GM23338 (cell line): ENCODE results near the gene CCSER2. TPM values are rescaled to one million over a fixed set of nuclear protein-coding genes. Genes with fewer than 3 reads are reported as not detected.

ENCODE experiments used
- ATAC-seq: fragments of 200-7000 bp; cut with Tn5 transposase; 3 replicates; pipeline ENCODE4 v1.9.1; 2020
- DNase-seq: peaks from one replicate; pipeline ENCODE4 v3.0.0-alpha.2; 2015; ENCODE audit warnings: low spot score
- H2AFZ ChIP-seq: fragments of 200-600 bp; sonication (generic); 2 replicates; pipeline ENCODE4 v1.8.0; 2016; ENCODE audit warnings: antibody characterized with exemption, mild to moderate bottlenecking, moderate library complexity
- H3F3A ChIP-seq: fragments of 200-600 bp; sonication (generic); replicated peaks from 2 replicates; pipeline ENCODE4 v1.8.0; 2017; ENCODE audit warnings: antibody characterized with exemption, mixed run types, low read depth
- H3K27ac ChIP-seq: fragments of 200-600 bp; sonication (generic); 2 replicates; pipeline ENCODE4 v1.6.1; 2016; ENCODE audit warnings: low read depth
- H3K27me3 ChIP-seq: fragments of 200-600 bp; sonication (generic); 2 replicates; pipeline ENCODE4 v1.8.0; 2016; ENCODE audit warnings: mild to moderate bottlenecking, mixed run types, moderate library complexity; ENCODE audit not compliant: insufficient read depth
- H3K36me3 ChIP-seq: fragments of 200-600 bp; sonication (generic); 2 replicates; pipeline ENCODE4 v1.8.0; 2016; ENCODE audit warnings: mild to moderate bottlenecking; ENCODE audit not compliant: insufficient read depth
- H3K4me1 ChIP-seq: fragments of 200-600 bp; sonication (generic); 2 replicates; pipeline ENCODE4 v1.8.0; 2016; ENCODE audit warnings: mild to moderate bottlenecking, moderate library complexity; ENCODE audit not compliant: insufficient read depth
- H3K4me2 ChIP-seq: fragments of 200-600 bp; sonication (generic); 2 replicates; pipeline ENCODE4 v1.7.1; 2017; ENCODE audit warnings: mixed run types
- H3K4me3 ChIP-seq: fragments of 200-600 bp; sonication (generic); 2 replicates; pipeline ENCODE4 v1.6.1; 2016; ENCODE audit warnings: mixed run types
- H3K79me2 ChIP-seq: fragments of 200-600 bp; sonication (generic); replicated peaks from 2 replicates; pipeline ENCODE4 v1.8.0; 2017; ENCODE audit warnings: mild to moderate bottlenecking; ENCODE audit not compliant: insufficient read depth
- H3K9me2 ChIP-seq: fragments of 200-600 bp; sonication (generic); 2 replicates; pipeline ENCODE4 v1.8.0; 2017; ENCODE audit not compliant: insufficient read depth
- H4K20me1 ChIP-seq: fragments of 200-600 bp; sonication (generic); replicated peaks from 2 replicates; pipeline ENCODE4 v1.8.0; 2017; ENCODE audit warnings: mild to moderate bottlenecking; ENCODE audit not compliant: insufficient read depth
- H3K27ac Mint-ChIP-seq: 2 replicates; pipeline ENCODE4 v1.8.0; 2020; ENCODE audit warnings: inconsistent platforms, mild to moderate bottlenecking, moderate library complexity, mixed read lengths
- H3K27me3 Mint-ChIP-seq: 3 replicates; pipeline ENCODE4 v1.8.0; 2022; ENCODE audit warnings: low read depth, mild to moderate bottlenecking, moderate library complexity, mixed read lengths, inconsistent platforms; ENCODE audit not compliant: insufficient read depth, poor library complexity
- H3K36me3 Mint-ChIP-seq: 3 replicates; pipeline ENCODE4 v1.8.0; 2021; ENCODE audit warnings: low read depth, mild to moderate bottlenecking, inconsistent platforms, moderate library complexity, mixed read lengths
- H3K4me1 Mint-ChIP-seq: 3 replicates; pipeline ENCODE4 v1.8.0; 2020; ENCODE audit warnings: mild to moderate bottlenecking, inconsistent platforms, mixed read lengths
- H3K4me3 Mint-ChIP-seq: 3 replicates; pipeline ENCODE4 v1.8.0; 2021; ENCODE audit warnings: moderate library complexity, mild to moderate bottlenecking, inconsistent platforms, mixed read lengths
- H3K9me3 Mint-ChIP-seq: 3 replicates; pipeline ENCODE4 v1.8.0; 2020; ENCODE audit warnings: moderate library complexity, mild to moderate bottlenecking, inconsistent platforms, mixed read lengths
- CREB1 ChIP-seq: fragments of 250-450 bp; sonication (Bioruptor Pico); IDR thresholded peaks from 2 replicates; pipeline ENCODE4 v1.5.0; 2020; ENCODE audit warnings: low read depth, mild to moderate bottlenecking, moderate library complexity
- ETS1 ChIP-seq: IDR thresholded peaks from 2 replicates; pipeline ENCODE4 v1.6.1; 2016; ENCODE audit warnings: antibody characterized with exemption
- EZH2 ChIP-seq: fragments of 200-600 bp; sonication (generic); IDR thresholded peaks from one replicate; pipeline ENCODE4 v1.8.0; 2017; ENCODE audit warnings: antibody characterized with exemption, mild to moderate bottlenecking, low read depth; ENCODE audit not compliant: unreplicated experiment
- EZH2phosphoT487 ChIP-seq: fragments of 200-600 bp; sonication (generic); IDR thresholded peaks from one replicate; pipeline ENCODE4 v1.8.1; 2018; ENCODE audit warnings: antibody characterized with exemption; ENCODE audit not compliant: unreplicated experiment
- JUNB ChIP-seq: IDR thresholded peaks from one replicate; pipeline ENCODE4 v1.6.1; 2016; ENCODE audit warnings: antibody characterized with exemption; ENCODE audit not compliant: unreplicated experiment
- NANOG ChIP-seq: IDR thresholded peaks from 2 replicates; pipeline ENCODE4 v1.6.1; 2016; ENCODE audit warnings: antibody characterized with exemption, borderline replicate concordance
- POLR2AphosphoS5 ChIP-seq: IDR thresholded peaks from 2 replicates; pipeline ENCODE4 v1.6.1; 2016; ENCODE audit warnings: antibody characterized with exemption, low read depth
- REST ChIP-seq: IDR thresholded peaks from one replicate; pipeline ENCODE4 v1.6.1; 2018; ENCODE audit warnings: antibody characterized with exemption; ENCODE audit not compliant: unreplicated experiment
- STAT1 ChIP-seq: IDR thresholded peaks from one replicate; pipeline ENCODE4 v1.6.1; 2016; ENCODE audit warnings: antibody characterized with exemption; ENCODE audit not compliant: unreplicated experiment
- ZNF114 ChIP-seq: fragments of 250-450 bp; sonication (Bioruptor Pico); IDR thresholded peaks from 2 replicates; pipeline ENCODE4 v1.5.0; 2020; ENCODE audit warnings: mild to moderate bottlenecking, moderate library complexity
- ZNF331 ChIP-seq: fragments of 250-450 bp; sonication (Bioruptor Pico); IDR thresholded peaks from 2 replicates; pipeline ENCODE4 v1.5.0; 2020; ENCODE audit warnings: low read depth, mild to moderate bottlenecking, moderate library complexity
- polyA plus RNA-seq: library from polyadenylated mRNA; unstranded; fragments of >200 nt; fragmentation: Nextera tagmentation; extraction: Ambion mirVana; gene quantifications from 2 replicates; pipeline ENCODE4 v1.2.1, GENCODE V29; 2016
- total RNA-seq: library from RNA; depleted of rRNA; stranded (reverse); fragments of >200 nt; shearing (Covaris generic); gene quantifications from 2 replicates; pipeline ENCODE4 v1.2.3, GENCODE V29; 2014
- TF ChIP-seq, protein P1 (sequence below): fragments of 250-450 bp; sonication (Bioruptor Pico); IDR thresholded peaks from 2 replicates; pipeline ENCODE4 v1.5.0; 2020; ENCODE audit warnings: mild to moderate bottlenecking, moderate library complexity

The CCSER2 gene
- total and polyA plus RNA-seq, 2 experiments from 2014 or later: 30.6 to 37.2 TPM

DNA sequence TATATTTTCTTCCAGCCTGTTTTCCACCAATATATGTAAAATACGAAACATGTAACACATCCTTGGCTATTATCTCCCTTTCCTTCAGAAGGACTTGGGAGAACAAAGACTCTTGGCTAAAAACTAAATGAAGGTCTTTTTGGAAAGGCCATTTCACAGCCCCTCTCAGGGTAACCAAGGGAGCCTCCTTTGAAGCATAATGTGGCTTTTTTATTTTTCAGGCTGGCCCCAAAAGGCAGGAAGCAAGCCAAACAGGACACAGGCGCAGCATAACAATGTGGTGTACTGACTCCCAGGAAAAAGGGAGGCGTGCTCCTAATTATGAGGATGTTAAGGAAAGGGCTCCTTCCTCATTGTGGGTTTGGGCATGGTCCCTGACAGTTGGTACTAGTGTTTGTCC is 30.3 kb upstream of the CCSER2 start:
- Mint-ChIP-seq H3K36me3 (no peaks in the 10 kb centered on the region; the same call in 2 of the 3 replicates), H3K9me3 (no peaks in the 10 kb centered on the region), H3K4me3 (no peak overlapping the region), H3K27me3 (peaks cover 3% of the 10 kb centered on the region), H3K27ac (no peak overlapping the region), H3K4me1 (peaks cover 34% of the 10 kb centered on the region)
- no peak overlapping the region for H3K4me3 ChIP-seq
- ATAC-seq: no peak
- no peak for TF ChIP-seq NANOG
- 0 out of 2 replicates have a peak, but pooled peaks cover 13% of the 10 kb centered on the region for H3F3A ChIP-seq
- H3K27me3 ChIP-seq: no peaks in the 10 kb centered on the region
- peak overlapping the region; percentile 62; the same call in 1 of the 2 replicates for H3K27ac ChIP-seq
- peak overlapping the region; percentile 4; the same call in 1 of the 2 replicates for H2AFZ ChIP-seq
- H3K4me1 ChIP-seq: peaks cover 42% of the 10 kb centered on the region
- peak overlapping the region; percentile 34; the same call in 1 of the 2 replicates for H3K4me2 ChIP-seq
- DNase-seq: peak; percentile 19
- peaks cover 6% of the 10 kb centered on the region; the same call in 1 of the 2 replicates for H3K9me2 ChIP-seq
- no peaks in the 10 kb centered on the region for H3K36me3 ChIP-seq
- no peaks in the 10 kb centered on the region for H4K20me1 ChIP-seq
- no peaks in the 10 kb centered on the region for H3K79me2 ChIP-seq

- H3K27me3 ChIP-seq: no peaks in the 10 kb centered on the region
- H2AFZ ChIP-seq: peak overlapping the region; percentile 83
- peaks cover 1% of the 10 kb centered on the region for H3K27me3 Mint-ChIP-seq
- no peaks in the 10 kb centered on the region for H3K36me3 ChIP-seq
- no peak for ATAC-seq
- no peak overlapping the region for H3K4me3 Mint-ChIP-seq
- H3K36me3 Mint-ChIP-seq: no peaks in the 10 kb centered on the region; the same call in 2 of the 3 replicates
- H3K4me3 ChIP-seq: no peak overlapping the region
- H3F3A ChIP-seq: 0 out of 2 replicates have a peak, but pooled peaks cover 3% of the 10 kb centered on the region
- H3K4me1 ChIP-seq: peaks cover 18% of the 10 kb centered on the region
- 0 out of 2 replicates have a peak overlapping the region, but pooled peaks have one; percentile 38 for H3K4me2 ChIP-seq
- H3K4me1 Mint-ChIP-seq: peaks cover 10% of the 10 kb centered on the region
- DNase-seq: no peak
- no peaks in the 10 kb centered on the region for H3K79me2 ChIP-seq
- no peaks in the 10 kb centered on the region for H3K9me2 ChIP-seq
- no peaks in the 10 kb centered on the region for H3K9me3 Mint-ChIP-seq
- no peak overlapping the region for H3K27ac Mint-ChIP-seq
- no peaks in the 10 kb centered on the region for H4K20me1 ChIP-seq
- H3K27ac ChIP-seq: no peak overlapping the region
- TF ChIP-seq ZNF331 (no peak), ZNF114 (no peak), EZH2 (no peak), EZH2phosphoT487 (no peak), POLR2AphosphoS5 (no peak), JUNB (no peak), NANOG (no peak), CREB1 (CRISPR knock-in tag) (no peak), REST (no peak), ETS1 (no peak), STAT1 (no peak)
- TF ChIP-seq, protein P1, sequence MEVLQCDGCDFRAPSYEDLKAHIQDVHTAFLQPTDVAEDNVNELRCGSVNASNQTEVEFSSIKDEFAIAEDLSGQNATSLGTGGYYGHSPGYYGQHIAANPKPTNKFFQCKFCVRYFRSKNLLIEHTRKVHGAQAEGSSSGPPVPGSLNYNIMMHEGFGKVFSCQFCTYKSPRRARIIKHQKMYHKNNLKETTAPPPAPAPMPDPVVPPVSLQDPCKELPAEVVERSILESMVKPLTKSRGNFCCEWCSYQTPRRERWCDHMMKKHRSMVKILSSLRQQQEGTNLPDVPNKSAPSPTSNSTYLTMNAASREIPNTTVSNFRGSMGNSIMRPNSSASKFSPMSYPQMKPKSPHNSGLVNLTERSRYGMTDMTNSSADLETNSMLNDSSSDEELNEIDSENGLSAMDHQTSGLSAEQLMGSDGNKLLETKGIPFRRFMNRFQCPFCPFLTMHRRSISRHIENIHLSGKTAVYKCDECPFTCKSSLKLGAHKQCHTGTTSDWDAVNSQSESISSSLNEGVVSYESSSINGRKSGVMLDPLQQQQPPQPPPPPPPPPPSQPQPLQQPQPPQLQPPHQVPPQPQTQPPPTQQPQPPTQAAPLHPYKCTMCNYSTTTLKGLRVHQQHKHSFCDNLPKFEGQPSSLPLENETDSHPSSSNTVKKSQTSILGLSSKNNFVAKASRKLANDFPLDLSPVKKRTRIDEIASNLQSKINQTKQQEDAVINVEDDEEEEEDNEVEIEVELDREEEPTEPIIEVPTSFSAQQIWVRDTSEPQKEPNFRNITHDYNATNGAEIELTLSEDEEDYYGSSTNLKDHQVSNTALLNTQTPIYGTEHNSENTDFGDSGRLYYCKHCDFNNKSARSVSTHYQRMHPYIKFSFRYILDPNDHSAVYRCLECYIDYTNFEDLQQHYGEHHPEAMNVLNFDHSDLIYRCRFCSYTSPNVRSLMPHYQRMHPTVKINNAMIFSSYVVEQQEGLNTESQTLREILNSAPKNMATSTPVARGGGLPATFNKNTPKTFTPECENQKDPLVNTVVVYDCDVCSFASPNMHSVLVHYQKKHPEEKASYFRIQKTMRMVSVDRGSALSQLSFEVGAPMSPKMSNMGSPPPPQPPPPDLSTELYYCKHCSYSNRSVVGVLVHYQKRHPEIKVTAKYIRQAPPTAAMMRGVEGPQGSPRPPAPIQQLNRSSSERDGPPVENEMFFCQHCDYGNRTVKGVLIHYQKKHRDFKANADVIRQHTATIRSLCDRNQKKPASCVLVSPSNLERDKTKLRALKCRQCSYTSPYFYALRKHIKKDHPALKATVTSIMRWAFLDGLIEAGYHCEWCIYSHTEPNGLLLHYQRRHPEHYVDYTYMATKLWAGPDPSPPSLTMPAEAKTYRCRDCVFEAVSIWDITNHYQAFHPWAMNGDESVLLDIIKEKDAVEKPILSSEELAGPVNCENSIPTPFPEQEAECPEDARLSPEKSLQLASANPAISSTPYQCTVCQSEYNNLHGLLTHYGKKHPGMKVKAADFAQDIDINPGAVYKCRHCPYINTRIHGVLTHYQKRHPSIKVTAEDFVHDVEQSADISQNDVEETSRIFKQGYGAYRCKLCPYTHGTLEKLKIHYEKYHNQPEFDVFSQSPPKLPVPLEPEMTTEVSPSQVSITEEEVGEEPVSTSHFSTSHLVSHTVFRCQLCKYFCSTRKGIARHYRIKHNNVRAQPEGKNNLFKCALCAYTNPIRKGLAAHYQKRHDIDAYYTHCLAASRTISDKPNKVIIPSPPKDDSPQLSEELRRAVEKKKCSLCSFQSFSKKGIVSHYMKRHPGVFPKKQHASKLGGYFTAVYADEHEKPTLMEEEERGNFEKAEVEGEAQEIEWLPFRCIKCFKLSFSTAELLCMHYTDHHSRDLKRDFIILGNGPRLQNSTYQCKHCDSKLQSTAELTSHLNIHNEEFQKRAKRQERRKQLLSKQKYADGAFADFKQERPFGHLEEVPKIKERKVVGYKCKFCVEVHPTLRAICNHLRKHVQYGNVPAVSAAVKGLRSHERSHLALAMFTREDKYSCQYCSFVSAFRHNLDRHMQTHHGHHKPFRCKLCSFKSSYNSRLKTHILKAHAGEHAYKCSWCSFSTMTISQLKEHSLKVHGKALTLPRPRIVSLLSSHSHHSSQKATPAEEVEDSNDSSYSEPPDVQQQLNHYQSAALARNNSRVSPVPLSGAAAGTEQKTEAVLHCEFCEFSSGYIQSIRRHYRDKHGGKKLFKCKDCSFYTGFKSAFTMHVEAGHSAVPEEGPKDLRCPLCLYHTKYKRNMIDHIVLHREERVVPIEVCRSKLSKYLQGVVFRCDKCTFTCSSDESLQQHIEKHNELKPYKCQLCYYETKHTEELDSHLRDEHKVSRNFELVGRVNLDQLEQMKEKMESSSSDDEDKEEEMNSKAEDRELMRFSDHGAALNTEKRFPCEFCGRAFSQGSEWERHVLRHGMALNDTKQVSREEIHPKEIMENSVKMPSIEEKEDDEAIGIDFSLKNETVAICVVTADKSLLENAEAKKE (CRISPR knock-in tag): no peak
Measured at GRCh38 chr10:84302223-84302622, 26.2 kb upstream of the CCSER2 start.
